Panc1 (cell line): ENCODE measurements around the gene DLL1. TPM values are rescaled to one million over a fixed set of nuclear protein-coding genes. Genes with fewer than 3 reads are reported as not detected.

Experiments
- ATAC-seq: fragments of 200-7000 bp; cut with Tn5 transposase; 2 replicates; pipeline ENCODE4 v1.9.1; 2020; ENCODE audit warnings: mild to moderate bottlenecking, moderate library complexity
- BruUV-seq: library from RNA; stranded (reverse); fragments of 400-500 nt; replicated peaks from 2 replicates; lab custom pipeline; 2021; lab: Mats Ljungman, UMichigan
- CTCF ChIA-PET: fragments of 300-600 bp; sonication (Branson Sonifier 250); formaldehyde crosslinking; loops from one replicate; lab custom pipeline; 2022; ENCODE audit warnings: antibody characterized with exemption; lab: Charles Lee
- POLR2A ChIA-PET: fragments of 300-600 bp; sonication (Branson Sonifier 250); formaldehyde crosslinking; loops from one replicate; lab custom pipeline; 2022; ENCODE audit warnings: antibody characterized with exemption; lab: Charles Lee
- DNase-seq: peaks from one replicate; pipeline ENCODE4 v3.0.0-alpha.2; 2010; ENCODE audit warnings: low read depth, low spot score
- H3K27ac ChIP-seq: 2 replicates; pipeline ENCODE4 v1.5.1; 2011; ENCODE audit warnings: mild to moderate bottlenecking, low read length, inconsistent platforms
- H3K27me3 ChIP-seq: fragments of 200-500 bp; sonication (Bioruptor generic); 2 replicates; pipeline ENCODE4 v1.6.0; 2014; ENCODE audit warnings: low read length, inconsistent platforms; ENCODE audit not compliant: control insufficient read depth, insufficient read depth
- H3K36me3 ChIP-seq: fragments of 200-500 bp; sonication (Bioruptor generic); 2 replicates; pipeline ENCODE4 v1.5.1; 2014; ENCODE audit warnings: inconsistent platforms, mild to moderate bottlenecking, low read length, moderate library complexity; ENCODE audit not compliant: control insufficient read depth, insufficient read depth
- H3K4me1 ChIP-seq: 2 replicates; pipeline ENCODE4 v1.5.1; 2011; ENCODE audit warnings: inconsistent platforms, mild to moderate bottlenecking, low read length, moderate library complexity; ENCODE audit not compliant: control insufficient read depth, insufficient read depth
- H3K4me3 ChIP-seq, 2 experiments: 2 replicates each; pipeline ENCODE4 v1.5.1; 2011 to 2012; ENCODE audit warnings: low read depth in 2 of 2, low read length in 2 of 2, mild to moderate bottlenecking in 2 of 2, inconsistent platforms in 1 of 2, moderate library complexity in 1 of 2
- H3K9me3 ChIP-seq: fragments of 200-500 bp; sonication (Bioruptor generic); 2 replicates; pipeline ENCODE4 v1.5.1; 2014; ENCODE audit warnings: low read depth, mild to moderate bottlenecking, inconsistent platforms, low read length, moderate library complexity; ENCODE audit not compliant: control insufficient read depth, insufficient read depth
- CTCF ChIP-seq: fragments of 450-650 bp; IDR thresholded peaks from 2 replicates; pipeline ENCODE4 v1.5.1; 2017; ENCODE audit warnings: mild to moderate bottlenecking
- POLR2AphosphoS5 ChIP-seq: IDR thresholded peaks from 2 replicates; pipeline ENCODE4 v1.6.1; 2012; ENCODE audit warnings: mild to moderate bottlenecking, low read depth, low read length, moderate library complexity
- REST ChIP-seq, 2 experiments: IDR thresholded peaks; 2 replicates each; pipeline ENCODE4 v1.6.1; 2011 to 2012; ENCODE audit warnings: low read depth in 2 of 2, control low read depth in 1 of 2, low read length in 1 of 2, mild to moderate bottlenecking in 1 of 2, moderate library complexity in 1 of 2; ENCODE audit not compliant: insufficient read depth in 1 of 2
- SIN3A ChIP-seq: IDR thresholded peaks from 2 replicates; pipeline ENCODE4 v1.6.1; 2012; ENCODE audit warnings: low read depth, mild to moderate bottlenecking, low read length, moderate library complexity, borderline replicate concordance; ENCODE audit not compliant: insufficient read depth
- TCF7L2 ChIP-seq: IDR thresholded peaks from 2 replicates; pipeline ENCODE4 v1.6.1; 2011; ENCODE audit warnings: mild to moderate bottlenecking, low read depth, low read length, inconsistent platforms
- in situ Hi-C: cut with HindIII; loops from 2 replicates; pipeline ENCODE4 v1.10.0; 2016; ENCODE audit warnings: low sequenced_read_pairs, low pct_unique_long_range_greater_than_20kb
- intact Hi-C: fragments of 100-400 bp; cut with micrococcal nuclease; formaldehyde crosslinking; loops from one replicate; pipeline ENCODE4 v1.10.0; 2022; ENCODE audit not compliant: unreplicated experiment
- total RNA-seq: library from RNA; stranded (reverse); gene quantifications from one replicate; pipeline ENCODE4 v1.2.1, GENCODE V29; 2021; ENCODE audit not compliant: unreplicated experiment

DLL1 gene
- total RNA-seq, 1 experiment from 2014 or later: 2.4 TPM

GRCh38 chr6:170329321-170329720 is 38.4 kb upstream of the DLL1 start:
- Histone ChIP-seq H3K36me3 (peaks cover 35% of the 10 kb centered on the region), H3K27me3 (no peaks in the 10 kb centered on the region), H3K27ac (no peak overlapping the region), H3K4me1 (no peaks in the 10 kb centered on the region), H3K9me3 (no peaks in the 10 kb centered on the region), H3K4me3 (no peak overlapping the region)
- no TSS peak for BruUV-seq
- DNase-seq (no peak), ATAC-seq (no peak)
- ChIA-PET CTCF (no interaction called here), POLR2A (interaction anchor here (0.7 kb wide), 1 partner anchor 16 kb away, joined by 3 read pairs; no protein-coding TSS in a partner anchor)
- in situ Hi-C loops: no loop called here
- TF ChIP-seq CTCF (no peak), POLR2AphosphoS5 (no peak), TCF7L2 (no peak), SIN3A (no peak), REST (IDR thresholded peaks at IDR 0.05; ENCODE audit: insufficient read depth in 1 of 2, low read depth in 2 of 2, low read length in 1 of 2) (no peak)
- intact Hi-C loops: no loop called here

- in situ Hi-C loops: no loop called here
- Histone ChIP-seq H3K36me3 (no peaks in the 10 kb centered on the region), H3K4me3 (no peak overlapping the region), H3K27me3 (no peaks in the 10 kb centered on the region), H3K9me3 (no peaks in the 10 kb centered on the region), H3K27ac (no peak overlapping the region), H3K4me1 (peaks cover 9% of the 10 kb centered on the region; the same call in 1 of the 2 replicates)
- intact Hi-C loops: no loop called here
- TF ChIP-seq SIN3A (no peak), POLR2AphosphoS5 (no peak), CTCF (no peak), REST (IDR thresholded peaks at IDR 0.05; ENCODE audit: insufficient read depth in 1 of 2, low read depth in 2 of 2, low read length in 1 of 2) (no peak), TCF7L2 (no peak)
- TSS peak; percentile 24 for BruUV-seq
- ChIA-PET CTCF (no interaction called here), POLR2A (no interaction called here)
- DNase-seq (no peak), ATAC-seq (no peak)
Measured at GRCh38 chr6:170317718-170318117, 26.8 kb upstream of the DLL1 start.
